Lower lobe of right lung (tissue), 2 donors: ENCODE measurements around the gene UMODL1. TPM values are rescaled to one million over a fixed set of nuclear protein-coding genes. Genes with fewer than 3 reads are reported as not detected.
A peak's percentile ranks its signal among the peaks of the same experiment; 100 is the strongest.
"Not testable (repeated sequence)": the region's sequence is repeated elsewhere in the genome, so short reads cannot be mapped to it uniquely, and the experiment has no call there.

Experiments
- ATAC-seq, 2 donors: fragments of 200-7000 bp; cut with Tn5 transposase; one replicate each; pipeline ENCODE4 v1.9.1; 2020 to 2022; ENCODE audit warnings: mild to moderate bottlenecking in 2 of 2, moderate library complexity in 2 of 2
- DNase-seq: peaks from one replicate; pipeline ENCODE4 v3.0.0-alpha.2; 2020
- H3K27ac ChIP-seq: fragments of 200-600 bp; one replicate; pipeline ENCODE4 v1.8.0; 2022
- H3K27me3 ChIP-seq: fragments of 200-600 bp; one replicate; pipeline ENCODE4 v1.8.0; 2022; ENCODE audit warnings: low read depth
- H3K36me3 ChIP-seq: fragments of 200-600 bp; one replicate; pipeline ENCODE4 v1.8.0; 2022; ENCODE audit warnings: mild to moderate bottlenecking
- H3K4me1 ChIP-seq: fragments of 200-600 bp; one replicate; pipeline ENCODE4 v1.8.0; 2022
- H3K4me3 ChIP-seq: fragments of 200-600 bp; one replicate; pipeline ENCODE4 v1.8.0; 2022; ENCODE audit warnings: mild to moderate bottlenecking
- H3K9me3 ChIP-seq: fragments of 200-600 bp; one replicate; pipeline ENCODE4 v1.8.0; 2022
- CTCF ChIP-seq: fragments of 200-600 bp; IDR thresholded peaks from one replicate; pipeline ENCODE4 v1.8.0; 2022; ENCODE audit warnings: antibody characterized with exemption, mild to moderate bottlenecking
- intact Hi-C: fragments of 100-400 bp; cut with DNase I; formaldehyde crosslinking; loops from one replicate; pipeline ENCODE4 v1.11.0; 2022
- total RNA-seq: library from RNA; stranded (reverse); fragmentation: NEBNext Ultra II Directional; extraction: Animal tissue kit (Norgen Biotek cat#: 25700); gene quantifications from one replicate; pipeline ENCODE4 v1.2.1, GENCODE V29; 2021
- donor health status: DM: no; HTN: yes; CAD: no; lungs with severe emphysema.

The UMODL1 gene
- total RNA-seq, 1 donor from 2014 or later = 0.50 TPM

- H3K4me3 ChIP-seq = no peak overlapping the region
- ATAC-seq (no peak), DNase-seq (no peak)
- peaks cover 39% of the 10 kb centered on the region for H3K4me1 ChIP-seq
- H3K9me3 ChIP-seq = no peaks in the 10 kb centered on the region
- no peak for TF ChIP-seq CTCF
- no peak overlapping the region for H3K27ac ChIP-seq
- intact Hi-C loops = no loop called here
- H3K36me3 ChIP-seq = no peaks in the 10 kb centered on the region
- H3K27me3 ChIP-seq = peaks cover 18% of the 10 kb centered on the region
These were observed 44.1 kb downstream of the UMODL1 start for GRCh38 chr21:42115136-42115683.

- H3K9me3 ChIP-seq, H3K36me3 ChIP-seq, H3K4me3 ChIP-seq, DNase-seq, ATAC-seq, intact Hi-C loops, H3K27ac ChIP-seq: not testable (repeated sequence)
- peaks cover 20% of the 10 kb centered on the region for H3K27me3 ChIP-seq
- H3K4me1 ChIP-seq = peaks cover 39% of the 10 kb centered on the region
These were observed 45.4 kb downstream of the UMODL1 start for GRCh38 chr21:42116551-42116950.

- DNase-seq (peak; percentile 75), ATAC-seq (peak; percentile 78 to 86)
- no peak overlapping the region for H3K4me3 ChIP-seq
These were observed 46.3 kb downstream of the UMODL1 start for GRCh38 chr21:42117229-42117966.

GRCh38 chr21:42117967-42118780, 47.1 kb downstream of the UMODL1 start:
- H3K27ac ChIP-seq = no peak overlapping the region
- no peak for ATAC-seq
- no peaks in the 10 kb centered on the region for H3K9me3 ChIP-seq
- peaks cover 35% of the 10 kb centered on the region for H3K27me3 ChIP-seq
- H3K4me3 ChIP-seq = no peak overlapping the region
- DNase-seq = no peak
- no peaks in the 10 kb centered on the region for H3K36me3 ChIP-seq
- intact Hi-C loops = no loop called here
- TF ChIP-seq CTCF = no peak
- peaks cover 35% of the 10 kb centered on the region for H3K4me1 ChIP-seq

More at GRCh38 chr21:42117229-42117966, 46.3 kb downstream of the UMODL1 start:
- Histone ChIP-seq H3K4me1 (peaks cover 39% of the 10 kb centered on the region), H3K27ac (no peak overlapping the region), H3K9me3 (no peaks in the 10 kb centered on the region), H3K27me3 (peaks cover 29% of the 10 kb centered on the region), H3K36me3 (no peaks in the 10 kb centered on the region)
- intact Hi-C loops = no loop called here
- TF ChIP-seq CTCF = peak; percentile 95

GRCh38 chr21:42118901-42119300, 47.8 kb downstream of the UMODL1 start:
- Histone ChIP-seq H3K4me1 (peaks cover 28% of the 10 kb centered on the region), H3K4me3 (no peak overlapping the region), H3K9me3 (no peaks in the 10 kb centered on the region), H3K27ac (no peak overlapping the region), H3K27me3 (peaks cover 35% of the 10 kb centered on the region), H3K36me3 (no peaks in the 10 kb centered on the region)
- no peak for ATAC-seq
- intact Hi-C loops = no loop called here
- no peak for DNase-seq
- TF ChIP-seq CTCF = no peak
